ENCODE results near the gene APLP2.

The APLP2 gene

DNA sequence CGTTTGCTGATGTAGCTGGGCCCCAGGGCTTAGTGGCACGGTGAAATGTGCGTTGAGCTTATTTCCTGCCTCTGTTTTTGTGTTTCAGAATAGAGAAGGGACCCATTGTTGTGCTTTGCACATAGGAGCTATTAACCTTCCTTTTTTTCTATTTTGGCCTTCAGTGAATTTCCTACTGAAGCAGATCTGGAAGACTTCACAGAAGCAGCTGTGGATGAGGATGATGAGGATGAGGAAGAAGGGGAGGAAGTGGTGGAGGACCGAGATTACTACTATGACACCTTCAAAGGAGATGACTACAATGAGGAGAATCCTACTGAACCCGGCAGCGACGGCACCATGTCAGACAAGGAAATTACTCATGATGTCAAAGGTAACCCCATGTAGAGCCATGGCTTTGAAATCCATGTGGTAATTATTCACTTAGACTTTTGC, 52.5 kb downstream of the APLP2 start:
- DNase-seq: no peak

DNA sequence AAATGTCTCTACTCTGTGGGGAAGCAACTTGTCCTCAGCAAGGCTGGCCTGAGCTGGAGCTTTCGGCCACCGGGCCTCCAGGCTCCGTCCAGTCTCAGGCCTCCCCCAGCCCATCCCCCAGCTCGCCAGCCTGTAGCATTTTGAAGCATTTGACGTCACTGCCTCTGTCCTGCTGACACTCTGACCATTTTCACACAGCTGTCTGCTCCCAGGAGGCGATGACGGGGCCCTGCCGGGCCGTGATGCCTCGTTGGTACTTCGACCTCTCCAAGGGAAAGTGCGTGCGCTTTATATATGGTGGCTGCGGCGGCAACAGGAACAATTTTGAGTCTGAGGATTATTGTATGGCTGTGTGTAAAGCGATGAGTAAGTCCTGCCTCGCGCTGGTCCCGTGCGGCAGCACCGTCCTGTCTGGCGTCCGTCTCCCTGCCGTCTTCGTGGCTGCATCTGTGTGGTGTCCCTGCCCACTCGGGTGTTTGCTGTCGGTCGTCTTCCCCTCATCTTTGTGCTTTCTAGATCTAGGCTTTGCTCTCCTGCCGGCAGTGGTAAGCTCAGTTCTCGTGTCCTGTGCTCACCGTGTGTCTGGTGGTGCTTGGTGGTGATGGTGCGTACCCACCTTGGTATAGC, 53.8 kb downstream of the APLP2 start:
- DNase-seq: no peak

DNA sequence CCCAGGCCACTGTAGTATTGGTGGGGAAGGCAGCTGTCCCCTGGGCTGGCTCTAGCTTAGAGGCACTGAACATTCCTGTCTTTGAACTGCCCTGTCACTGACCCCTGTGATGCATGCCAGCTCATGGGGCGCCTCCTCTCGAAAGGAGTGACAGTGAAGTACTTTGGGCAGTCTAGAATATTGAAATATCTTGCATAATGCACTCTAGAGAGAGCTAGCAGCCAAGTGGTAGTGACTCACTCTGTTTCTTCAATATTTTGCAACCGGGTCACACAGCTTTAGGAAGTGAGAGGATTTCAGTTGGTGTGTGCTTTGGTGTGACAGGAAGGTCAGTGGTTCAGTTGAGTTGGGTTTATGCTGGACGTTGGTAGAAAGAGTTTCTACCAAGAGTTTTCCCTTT, 54.4 kb downstream of the APLP2 start:
- no peak for DNase-seq

DNA sequence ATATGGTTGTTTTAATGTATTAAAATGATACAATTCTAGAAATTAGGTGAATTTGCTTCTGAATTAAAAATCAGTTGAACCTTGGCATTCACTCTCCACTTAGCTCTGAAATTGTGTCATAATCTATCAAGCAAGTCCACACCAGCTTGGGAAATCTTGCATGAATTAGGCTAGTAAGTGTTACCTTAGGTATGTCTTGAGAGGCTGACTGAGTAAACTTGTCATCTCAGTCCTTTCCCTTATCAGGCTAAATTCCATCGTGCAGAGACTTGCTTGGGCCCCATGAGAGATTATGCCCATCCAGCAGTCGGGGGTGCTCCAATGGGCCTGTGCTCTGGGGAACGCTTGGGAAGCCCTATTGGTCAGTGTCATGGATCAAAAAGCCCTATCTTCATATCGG, 55.9 kb downstream of the APLP2 start:
- no peak for DNase-seq

DNA sequence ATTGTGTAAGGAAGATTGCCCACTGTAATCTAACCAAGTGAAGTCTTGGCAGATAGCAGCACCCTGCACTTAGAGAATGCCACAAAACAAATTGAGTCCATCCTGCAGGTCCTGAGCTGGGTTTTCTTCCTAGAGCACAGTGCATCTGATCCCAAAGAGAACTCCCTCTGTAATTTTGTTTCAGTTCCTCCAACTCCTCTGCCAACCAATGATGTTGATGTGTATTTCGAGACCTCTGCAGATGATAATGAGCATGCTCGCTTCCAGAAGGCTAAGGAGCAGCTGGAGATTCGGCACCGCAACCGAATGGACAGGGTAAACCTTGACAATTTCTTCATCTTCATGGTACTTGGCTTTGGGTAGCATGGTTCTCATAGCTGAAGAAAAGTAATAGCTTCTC, 56.8 kb downstream of the APLP2 start:
- no peak for DNase-seq

DNA sequence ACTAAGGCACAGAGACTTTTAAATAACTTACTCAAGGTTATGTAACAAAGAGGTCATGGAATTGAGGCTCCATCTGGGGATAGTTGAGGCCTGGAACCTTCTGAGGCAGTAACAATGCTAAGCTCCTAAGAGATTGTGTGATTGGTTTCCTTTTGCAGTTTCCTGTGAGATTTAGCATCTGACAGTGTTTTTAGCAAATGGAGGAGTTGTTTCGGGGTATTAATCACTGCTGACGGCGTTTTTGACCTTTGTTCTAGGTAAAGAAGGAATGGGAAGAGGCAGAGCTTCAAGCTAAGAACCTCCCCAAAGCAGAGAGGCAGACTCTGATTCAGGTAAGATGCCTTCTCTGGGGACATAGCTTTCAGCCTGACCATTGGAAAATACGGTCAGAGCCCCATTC, 57.8 kb downstream of the APLP2 start:
- DNase-seq: no peak

DNA sequence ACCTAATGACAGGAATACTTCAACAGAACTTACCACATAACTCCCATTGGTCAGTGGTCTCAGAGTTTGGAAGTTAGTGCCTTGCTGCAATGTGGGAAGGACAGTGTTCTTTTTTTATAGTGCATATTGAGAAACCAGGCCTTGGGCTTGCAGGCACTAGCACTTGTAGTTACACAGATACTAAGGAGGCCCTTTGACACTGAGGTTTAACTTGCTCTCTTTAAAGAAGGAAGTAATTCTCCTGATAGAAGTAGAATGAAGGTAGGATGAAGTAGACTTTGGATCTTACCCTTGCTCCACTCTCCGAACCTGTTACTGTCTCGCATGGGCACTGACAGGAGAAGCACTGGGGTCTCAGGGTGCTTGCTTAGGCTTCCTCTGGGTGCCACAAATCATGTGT, 58.9 kb downstream of the APLP2 start:
- DNase-seq: no peak

DNA sequence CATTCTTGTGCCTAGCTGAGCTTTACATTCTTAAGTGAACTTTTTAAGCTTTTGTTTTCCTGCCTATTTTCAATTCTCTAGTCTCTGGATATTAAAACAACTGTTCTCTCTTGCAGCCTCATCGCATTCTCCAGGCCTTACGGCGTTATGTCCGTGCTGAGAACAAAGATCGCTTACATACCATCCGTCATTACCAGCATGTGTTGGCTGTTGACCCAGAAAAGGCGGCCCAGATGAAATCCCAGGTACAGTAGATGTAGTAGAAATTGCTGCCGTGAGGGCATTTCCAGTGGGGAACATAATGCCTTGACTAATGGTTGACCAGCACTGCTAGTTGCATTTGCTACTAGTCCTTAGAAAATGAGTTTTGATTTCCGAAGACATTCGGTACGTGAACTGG, 60.2 kb downstream of the APLP2 start:
- no peak for DNase-seq

DNA sequence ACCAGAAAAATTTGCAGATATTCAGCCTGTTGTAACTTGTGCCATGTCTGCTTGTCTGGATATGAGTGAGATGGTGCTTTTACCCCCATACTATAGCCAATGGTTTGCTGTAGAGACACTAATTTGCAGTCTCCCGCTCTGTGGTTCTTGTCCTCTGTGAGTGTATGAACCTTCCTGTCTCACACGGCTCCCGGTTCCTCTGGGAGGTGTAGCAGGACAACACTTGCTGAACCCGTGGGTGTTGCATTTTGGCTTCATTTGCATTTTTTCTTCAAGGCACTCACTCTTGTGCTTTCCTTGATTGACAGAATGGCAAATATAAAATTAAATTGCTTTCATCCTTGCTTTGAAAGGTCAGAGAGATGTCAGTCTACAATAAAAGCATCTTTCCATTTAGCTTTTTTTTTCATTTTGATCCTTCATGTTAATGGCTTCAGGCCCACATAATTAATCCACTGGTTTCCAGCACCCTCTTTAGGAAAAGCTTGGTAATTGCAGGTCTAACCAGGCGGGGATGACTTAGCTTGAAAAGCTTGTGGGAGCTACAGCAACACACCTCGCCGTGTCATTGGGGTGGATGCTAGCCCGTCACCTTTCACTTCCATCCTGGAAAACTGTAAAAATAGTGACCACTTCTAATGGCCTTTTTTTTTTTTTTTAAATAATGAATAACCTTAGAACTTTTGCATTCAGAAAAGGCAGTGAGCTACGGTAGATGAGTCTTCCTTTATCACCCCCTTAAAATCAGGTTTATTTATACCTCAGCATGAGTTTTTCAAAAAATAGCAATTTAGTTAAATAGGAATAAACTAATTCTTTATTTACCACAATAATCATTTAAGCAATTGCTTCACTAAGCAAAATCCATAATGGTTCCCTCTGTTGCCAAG, 62.5 kb downstream of the APLP2 start:
- DNase-seq: no peak

DNA sequence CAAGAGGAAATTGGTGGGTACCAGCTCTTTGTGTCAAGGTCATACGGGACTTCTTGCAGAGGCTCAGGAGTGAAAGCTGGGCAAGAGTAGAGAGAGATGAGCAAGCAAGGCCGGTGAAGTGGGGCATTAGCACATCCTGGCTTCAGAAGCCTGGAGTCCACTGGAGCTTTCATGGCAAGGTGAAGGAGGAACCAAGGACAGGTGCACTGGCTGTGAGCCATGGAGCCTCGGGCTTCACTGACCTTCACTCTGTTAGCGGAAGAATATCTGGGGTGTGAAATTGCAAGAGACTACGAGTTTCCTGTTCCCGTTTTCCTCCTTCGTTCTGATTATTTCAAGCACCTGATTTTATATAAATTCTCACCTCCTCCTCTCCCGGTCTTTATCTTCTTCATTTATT, 64.0 kb downstream of the APLP2 start:
- no peak for DNase-seq

DNA sequence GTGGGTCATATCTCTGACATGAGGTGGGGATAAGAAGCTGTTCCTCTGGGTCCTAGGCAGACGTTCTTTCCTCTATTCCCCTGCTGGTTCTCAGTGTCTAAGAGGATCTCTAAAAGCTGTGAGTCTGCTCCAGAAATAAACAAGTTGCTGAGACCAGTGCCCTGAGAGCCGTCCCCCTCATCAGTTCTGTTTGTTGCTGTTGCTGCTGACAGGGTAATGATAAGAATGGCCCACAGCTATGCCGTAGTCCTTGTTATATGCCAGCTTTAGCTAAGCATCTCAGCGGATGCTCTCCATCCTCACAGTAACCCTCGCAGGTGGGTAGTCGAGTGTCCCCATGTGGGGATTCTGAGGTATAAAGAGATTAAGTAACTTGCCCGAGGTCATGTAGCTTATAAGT, 66.4 kb downstream of the APLP2 start:
- DNase-seq: no peak

DNA sequence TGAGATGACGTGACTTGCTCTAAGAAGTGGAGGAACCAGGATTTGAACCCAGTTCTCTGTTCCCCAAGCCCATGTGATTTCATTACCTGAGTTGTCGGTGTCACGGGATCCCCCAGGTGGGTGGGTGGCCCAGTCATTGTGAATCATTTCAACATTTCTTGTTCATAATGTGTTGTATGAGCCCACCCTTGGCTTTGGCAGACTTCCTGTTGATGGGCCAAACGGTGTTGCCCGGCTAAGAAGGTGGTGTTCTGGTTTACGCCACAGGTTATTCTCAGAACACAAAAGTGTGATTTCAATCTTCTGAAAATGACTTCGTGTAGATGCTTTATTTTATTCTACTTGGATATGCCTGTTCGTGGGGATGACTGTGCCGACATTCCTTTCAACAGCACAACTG, 68.3 kb downstream of the APLP2 start:
- no peak for DNase-seq

DNA sequence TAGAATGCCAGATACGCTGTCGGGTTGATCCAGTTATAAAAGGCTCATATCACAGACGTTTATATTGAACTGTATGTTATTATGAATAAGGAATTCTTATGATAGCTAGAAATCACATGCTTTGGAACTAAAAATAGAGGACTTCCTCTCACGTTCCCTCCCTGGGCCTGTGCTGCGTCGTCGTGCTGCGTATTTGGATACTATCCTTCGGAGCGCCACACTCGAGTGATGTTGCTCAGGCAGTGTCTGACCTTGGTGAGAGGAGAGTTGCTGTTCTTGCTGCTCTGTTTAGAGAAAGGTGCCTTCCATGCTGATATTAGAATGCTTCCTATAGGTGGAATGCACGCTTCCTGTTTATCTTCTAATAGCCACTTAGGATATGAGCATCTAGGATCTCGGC, 69.7 kb downstream of the APLP2 start:
- no peak for DNase-seq

DNA sequence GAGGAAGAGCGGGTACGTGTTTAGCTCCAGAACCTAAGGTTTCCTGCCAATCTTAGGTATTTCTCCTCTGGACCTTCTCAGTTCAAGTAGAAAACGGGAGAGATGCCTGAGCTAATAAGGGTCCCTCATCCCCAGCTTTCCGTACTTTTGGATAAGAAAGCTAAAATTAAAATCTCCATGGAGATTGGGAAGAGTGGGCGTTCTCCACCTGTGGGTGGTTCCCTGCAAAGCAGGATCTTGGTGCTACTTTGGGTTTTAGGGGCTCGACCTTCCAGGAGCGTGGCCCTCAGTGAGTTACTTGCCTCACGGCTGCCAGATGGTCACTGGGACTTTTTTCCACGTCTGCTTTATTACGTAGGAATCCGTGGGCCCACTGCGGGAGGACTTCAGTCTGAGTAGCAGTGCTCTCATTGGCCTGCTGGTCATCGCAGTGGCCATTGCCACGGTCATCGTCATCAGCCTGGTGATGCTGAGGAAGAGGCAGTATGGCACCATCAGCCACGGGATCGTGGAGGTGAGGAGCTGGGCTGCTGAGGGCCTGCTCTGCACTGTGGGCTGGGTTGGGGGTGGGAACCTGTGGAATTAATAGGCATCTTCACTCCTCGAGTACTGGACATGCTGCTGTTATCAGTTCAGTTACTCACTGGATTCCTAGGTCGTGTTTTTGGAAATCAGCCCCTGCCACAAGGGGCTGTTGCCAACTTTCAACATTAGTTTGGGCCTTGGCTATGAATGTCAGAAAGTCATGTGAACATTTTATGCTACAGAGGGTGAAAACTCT, 72.1 kb downstream of the APLP2 start:
- no peak for DNase-seq

DNA sequence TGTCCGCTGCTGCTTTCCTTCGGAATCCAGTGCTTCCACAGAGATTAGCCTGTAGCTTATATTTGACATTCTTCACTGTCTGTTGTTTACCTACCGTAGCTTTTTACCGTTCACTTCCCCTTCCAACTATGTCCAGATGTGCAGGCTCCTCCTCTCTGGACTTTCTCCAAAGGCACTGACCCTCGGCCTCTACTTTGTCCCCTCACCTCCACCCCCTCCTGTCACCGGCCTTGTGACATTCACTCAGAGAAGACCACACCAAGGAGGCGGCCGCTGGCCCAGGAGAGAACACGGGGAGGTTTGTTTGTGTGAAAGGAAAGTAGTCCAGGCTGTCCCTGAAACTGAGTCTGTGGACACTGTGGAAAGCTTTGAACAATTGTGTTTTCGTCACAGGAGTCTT, 74.4 kb downstream of the APLP2 start:
- DNase-seq: no peak

DNA sequence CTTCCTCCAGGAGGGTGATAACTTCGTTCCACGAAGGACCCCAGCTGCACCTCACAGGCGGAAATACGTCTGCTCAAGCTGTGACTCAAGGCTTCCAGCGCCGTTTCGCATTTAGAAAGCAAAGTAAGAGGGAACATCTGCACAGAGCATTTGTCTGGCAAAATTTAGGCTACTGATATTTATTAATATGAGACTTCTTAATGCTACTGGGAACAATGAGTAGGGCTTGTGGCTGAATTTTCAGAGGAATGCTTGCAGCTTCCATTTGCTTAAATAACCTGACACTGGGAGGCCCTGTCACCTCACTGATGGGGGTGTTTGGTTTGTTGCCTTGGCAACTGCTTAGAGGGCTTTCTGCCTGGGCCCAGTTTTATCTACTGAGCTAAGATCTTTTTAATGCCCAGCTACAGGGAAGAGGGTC, 75.2 kb downstream of the APLP2 start:
- DNase-seq: no peak

DNA sequence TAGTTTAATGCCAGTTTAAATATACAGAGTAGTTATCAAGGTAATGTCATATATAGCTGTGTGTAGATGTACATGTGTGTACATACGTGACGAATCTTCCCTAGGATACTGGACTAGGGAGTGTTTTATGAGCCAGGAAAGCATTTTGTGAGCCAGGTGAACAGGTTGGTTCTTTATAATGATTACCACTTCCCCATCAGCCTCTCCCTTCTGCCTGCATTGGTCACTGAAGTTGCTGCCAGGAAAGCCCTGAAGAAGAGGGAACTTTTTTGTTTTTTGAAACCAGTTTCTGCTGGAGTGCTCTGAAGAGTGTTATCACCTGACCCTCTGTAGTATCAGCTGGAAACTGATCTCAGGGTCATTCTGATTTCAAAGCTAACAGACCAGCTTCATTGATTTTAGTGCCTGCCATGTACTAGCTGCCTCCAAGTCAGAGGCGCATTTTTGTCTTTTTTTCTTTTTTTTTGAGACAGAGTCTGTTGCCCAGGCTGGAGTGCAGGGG, 75.7 kb downstream of the APLP2 start:
- no peak for DNase-seq

DNA sequence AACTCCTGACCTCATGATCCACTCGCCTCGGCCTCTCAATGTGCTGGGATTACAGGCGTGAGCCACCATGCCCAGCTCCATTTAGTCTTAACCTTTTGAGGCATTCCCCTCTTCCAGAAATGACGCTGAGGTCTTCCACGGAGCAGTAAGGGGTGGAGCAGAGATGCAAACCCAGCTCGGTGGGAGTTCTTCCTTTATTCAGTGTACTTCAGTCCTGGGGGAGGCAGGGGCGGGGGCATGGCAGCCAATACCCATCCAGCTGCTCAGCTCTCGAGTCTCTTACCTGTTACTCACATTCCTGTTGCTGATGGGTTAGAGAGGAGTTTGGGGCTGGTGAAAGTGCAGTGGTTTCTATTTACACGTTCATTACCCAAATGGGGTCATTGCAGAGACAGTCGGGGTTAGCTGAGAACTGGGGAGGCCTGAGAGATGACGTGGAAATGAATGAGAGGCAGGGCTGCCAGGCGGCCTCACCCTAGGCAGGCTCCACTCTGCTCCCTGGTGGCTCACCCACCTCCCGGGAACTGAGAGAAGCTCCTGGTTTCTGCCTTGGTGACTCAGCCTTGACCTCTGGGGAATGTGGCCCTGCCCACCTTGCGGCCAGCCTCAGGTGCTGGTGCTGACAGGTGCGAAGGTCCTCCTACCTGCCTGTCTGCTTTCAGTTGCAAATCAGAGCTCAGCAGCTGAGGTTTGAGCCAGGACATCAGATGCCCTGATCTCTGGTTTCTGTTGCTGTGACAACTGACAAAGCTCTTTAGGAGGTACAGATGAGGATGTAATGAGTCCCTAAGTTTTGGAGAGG, 76.5 kb downstream of the APLP2 start:
- no peak for DNase-seq

DNA sequence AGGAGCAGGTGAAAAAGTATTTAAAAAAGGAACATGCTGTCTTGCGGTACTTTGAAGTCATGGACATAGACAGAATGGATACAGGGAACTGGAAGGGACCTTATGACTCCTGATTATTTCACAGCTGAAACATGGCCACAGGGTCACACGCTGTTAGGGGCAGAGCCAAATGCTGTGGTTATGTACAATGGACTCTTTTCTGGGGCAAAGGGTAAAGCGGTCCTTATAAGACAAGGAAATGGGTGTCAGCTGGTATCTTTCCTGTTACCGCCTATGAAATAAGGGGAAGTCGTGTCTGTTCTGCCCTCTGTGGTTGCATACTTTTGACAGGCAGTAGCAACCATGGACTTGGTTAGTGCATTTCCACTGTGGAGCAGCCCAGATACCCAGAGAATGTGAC, 77.1 kb downstream of the APLP2 start:
- no peak for DNase-seq

DNA sequence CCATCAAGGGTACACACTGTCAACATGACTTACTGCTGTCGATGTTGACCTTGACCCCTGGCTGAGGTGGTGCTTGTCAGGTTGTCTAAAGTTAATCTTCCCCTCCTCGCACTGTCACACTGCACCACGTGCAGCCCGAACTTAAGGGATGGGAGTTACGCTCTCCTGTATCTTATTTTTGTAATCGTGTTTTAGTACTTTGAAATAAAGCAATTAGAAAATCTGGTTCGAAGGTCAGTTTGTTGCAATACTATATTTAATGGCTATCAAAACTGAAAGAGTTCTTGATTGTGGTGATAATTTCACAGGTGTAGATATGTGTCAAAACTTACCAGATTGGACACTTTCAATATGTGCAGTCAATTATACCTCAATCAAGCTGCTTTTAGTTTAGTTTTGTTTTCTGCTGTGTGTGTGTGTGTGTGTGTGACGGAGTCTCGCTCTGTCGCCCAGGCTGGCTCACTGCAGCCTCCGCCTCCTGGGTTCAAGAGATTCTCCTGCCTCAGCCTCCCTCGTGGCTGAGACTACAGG, 79.2 kb downstream of the APLP2 start:
- no peak for DNase-seq

DNA sequence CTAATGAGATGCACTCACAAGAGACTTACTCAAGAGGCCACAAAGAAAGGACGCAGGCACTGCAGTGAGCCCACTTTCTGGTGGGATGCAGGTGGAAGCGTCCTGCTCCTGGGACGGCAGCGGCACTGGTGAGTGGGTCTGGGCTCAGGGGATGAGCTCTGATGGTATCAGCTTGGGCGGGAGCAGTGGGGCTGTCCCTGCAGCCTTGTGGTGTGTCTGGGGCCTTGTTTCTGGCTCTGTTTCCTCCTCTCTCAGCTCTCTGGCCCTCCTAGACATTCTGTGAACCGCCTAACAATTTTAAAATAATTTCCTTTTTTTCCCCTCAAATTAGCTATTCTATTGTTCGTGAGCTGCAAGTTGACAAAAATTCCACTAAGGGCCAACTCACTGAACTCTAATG, 81.1 kb downstream of the APLP2 start:
- DNase-seq: no peak

DNA sequence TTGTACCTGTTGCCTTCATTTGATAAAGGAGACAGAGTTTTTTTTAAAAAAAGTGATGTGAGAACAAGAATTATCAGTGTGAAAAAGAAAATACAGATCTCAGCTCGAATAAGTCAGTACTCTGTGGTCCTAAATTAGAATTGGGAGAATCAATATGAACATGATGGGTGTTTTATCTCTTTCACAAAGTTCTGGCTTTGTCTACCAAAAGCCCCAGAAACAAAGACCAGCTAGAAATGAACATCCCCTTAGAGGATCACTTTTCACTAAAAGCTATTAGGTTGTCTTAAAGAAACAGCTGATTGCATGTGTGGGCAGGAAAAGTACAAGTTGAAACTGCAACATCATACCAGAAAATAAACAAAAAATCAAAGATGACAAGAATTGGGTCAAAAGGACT, 81.5 kb downstream of the APLP2 start:
- DNase-seq: no peak
